Duodenal mucosa (tissue), 2 donors: Measurements from ENCODE around the gene NGEF.

Source experiments
- H3K27ac ChIP-seq: one replicate; pipeline ENCODE4 v1.7.0; 2013; ENCODE audit warnings: low read depth, low read length
- H3K27me3 ChIP-seq, 2 donors: one replicate each; pipeline ENCODE4 v1.7.0; 2013; ENCODE audit warnings: low read length in 2 of 2, control low read depth in 1 of 2; ENCODE audit not compliant: insufficient read depth in 2 of 2, control insufficient read depth in 1 of 2
- H3K36me3 ChIP-seq, 2 donors: one replicate each; pipeline ENCODE4 v1.7.0; 2013; ENCODE audit warnings: low read length in 2 of 2, control low read depth in 1 of 2; ENCODE audit not compliant: insufficient read depth in 2 of 2, control insufficient read depth in 1 of 2
- H3K4me1 ChIP-seq, 2 donors: one replicate each; pipeline ENCODE4 v1.7.0; 2013; ENCODE audit warnings: low read length in 2 of 2, control low read depth in 1 of 2; ENCODE audit not compliant: insufficient read depth in 2 of 2, control insufficient read depth in 1 of 2
- H3K4me3 ChIP-seq, 2 donors: one replicate each; pipeline ENCODE4 v1.7.0; 2013; ENCODE audit warnings: low read length in 2 of 2, low read depth in 1 of 2
- H3K9ac ChIP-seq, 2 donors: one replicate each; pipeline ENCODE4 v1.7.0; 2013; ENCODE audit warnings: low read length in 2 of 2, low read depth in 1 of 2
- H3K9me3 ChIP-seq, 2 donors: one replicate each; pipeline ENCODE4 v1.7.0; 2013; ENCODE audit warnings: low read length in 2 of 2, control low read depth in 1 of 2; ENCODE audit not compliant: control insufficient read depth in 1 of 2

NGEF gene

GRCh38 chr2:232900811-232901735 is 112.0 kb downstream of the NGEF start:
- Histone ChIP-seq H3K9me3 (no peaks in the 10 kb centered on the region), H3K27ac (no peak overlapping the region), H3K27me3 (no peaks in the 10 kb centered on the region), H3K4me1 (no peaks in the 10 kb centered on the region), H3K9ac (no peak overlapping the region), H3K4me3 (no peak overlapping the region), H3K36me3 (peaks cover 9 to 18% of the 10 kb centered on the region in 2 donors)

- H3K36me3 ChIP-seq, result peaks cover 9 to 25% of the 10 kb centered on the region in 2 donors
- H3K4me1 ChIP-seq, result no peaks in the 10 kb centered on the region
- H3K9ac ChIP-seq, result no peak overlapping the region
- H3K27me3 ChIP-seq, result no peaks in the 10 kb centered on the region
- H3K9me3 ChIP-seq, result no peaks in the 10 kb centered on the region
- H3K27ac ChIP-seq, result no peak overlapping the region
- no peak overlapping the region for H3K4me3 ChIP-seq
Measured at GRCh38 chr2:232898592-232899543, 114.2 kb downstream of the NGEF start.

- Histone ChIP-seq H3K27me3 (no peaks in the 10 kb centered on the region), H3K4me3 (no peak overlapping the region), H3K27ac (no peak overlapping the region), H3K9ac (no peak overlapping the region), H3K4me1 (no peaks in the 10 kb centered on the region), H3K9me3 (no peaks in the 10 kb centered on the region), H3K36me3 (peaks cover 13 to 32% of the 10 kb centered on the region in 2 donors)
Measured at GRCh38 chr2:232897598-232898408, 115.3 kb downstream of the NGEF start.

GRCh38 chr2:232896720-232897597 is 116.1 kb downstream of the NGEF start:
- Histone ChIP-seq H3K4me3 (no peak overlapping the region), H3K9me3 (no peaks in the 10 kb centered on the region), H3K4me1 (no peaks in the 10 kb centered on the region), H3K36me3 (peaks cover 16 to 39% of the 10 kb centered on the region in 2 donors), H3K27me3 (no peaks in the 10 kb centered on the region), H3K9ac (no peak overlapping the region), H3K27ac (no peak overlapping the region)

GRCh38 chr2:232896111-232896510 is 116.9 kb downstream of the NGEF start:
- Histone ChIP-seq H3K36me3 (peaks cover 11 to 42% of the 10 kb centered on the region in 2 donors), H3K9me3 (no peaks in the 10 kb centered on the region), H3K27ac (no peak overlapping the region), H3K27me3 (peaks cover 0 to under 1% of the 10 kb centered on the region in 2 donors), H3K9ac (no peak overlapping the region), H3K4me3 (no peak overlapping the region), H3K4me1 (no peaks in the 10 kb centered on the region)

GRCh38 chr2:232894746-232895145 is 118.3 kb downstream of the NGEF start:
- no peak overlapping the region for H3K27ac ChIP-seq
- H3K9ac ChIP-seq, result no peak overlapping the region
- H3K4me3 ChIP-seq, result no peak overlapping the region
- H3K27me3 ChIP-seq, result peaks cover 2 to 3% of the 10 kb centered on the region in 2 donors
- no peaks in the 10 kb centered on the region for H3K9me3 ChIP-seq
- H3K36me3 ChIP-seq, result peaks cover 16 to 52% of the 10 kb centered on the region in 2 donors
- H3K4me1 ChIP-seq, result no peaks in the 10 kb centered on the region

- Histone ChIP-seq H3K4me3 (no peak overlapping the region), H3K9ac (no peak overlapping the region), H3K27me3 (peaks cover 2 to 3% of the 10 kb centered on the region in 2 donors), H3K4me1 (no peaks in the 10 kb centered on the region), H3K36me3 (peaks cover 16 to 54% of the 10 kb centered on the region in 2 donors), H3K9me3 (no peaks in the 10 kb centered on the region), H3K27ac (no peak overlapping the region)
Measured at GRCh38 chr2:232894251-232894650, 118.8 kb downstream of the NGEF start.

GRCh38 chr2:232893834-232894233 is 119.2 kb downstream of the NGEF start:
- Histone ChIP-seq H3K36me3 (peaks cover 20 to 56% of the 10 kb centered on the region in 2 donors), H3K9ac (no peak overlapping the region), H3K9me3 (no peaks in the 10 kb centered on the region), H3K4me3 (no peak overlapping the region), H3K27me3 (peaks cover 2 to 3% of the 10 kb centered on the region in 2 donors), H3K4me1 (no peaks in the 10 kb centered on the region), H3K27ac (no peak overlapping the region)

GRCh38 chr2:232892843-232893242 is 120.2 kb downstream of the NGEF start:
- no peak overlapping the region for H3K9ac ChIP-seq
- peaks cover 2 to 3% of the 10 kb centered on the region in 2 donors for H3K27me3 ChIP-seq
- H3K27ac ChIP-seq, result no peak overlapping the region

More at GRCh38 chr2:232892843-232893242, 120.2 kb downstream of the NGEF start:
- Histone ChIP-seq H3K4me3 (no peak overlapping the region), H3K36me3 (peaks cover 26 to 61% of the 10 kb centered on the region in 2 donors), H3K9me3 (no peaks in the 10 kb centered on the region), H3K4me1 (no peaks in the 10 kb centered on the region)
